Measurements from ENCODE around the gene NTM.

Gene NTM

DNA sequence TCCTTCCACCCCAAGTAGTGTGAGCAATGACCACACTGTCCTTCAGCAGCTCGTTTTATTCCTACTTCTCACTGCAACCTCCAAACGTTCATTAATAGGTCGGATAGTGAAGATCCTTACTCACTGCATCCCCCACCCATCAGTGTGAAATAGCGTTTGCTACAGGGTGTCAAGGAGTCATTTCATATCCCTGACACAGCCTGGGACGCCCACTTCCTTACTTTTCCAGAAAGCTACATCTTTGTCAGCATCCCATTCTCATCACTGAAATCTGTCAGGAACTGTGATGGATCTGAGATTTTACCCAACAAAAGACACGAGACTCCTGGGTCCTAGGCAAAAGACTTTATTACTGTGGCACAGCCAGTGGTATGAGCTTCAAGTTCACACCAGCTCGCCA lies 592.4 kb downstream of the NTM start:
- no peak for FAIRE-seq
- TF ChIP-seq POLR2AphosphoS5 (IDR thresholded peaks at IDR 0.05; ENCODE audit: low read depth, low read length) (no peak), TAF1 (IDR thresholded peaks at IDR 0.05; ENCODE audit: borderline replicate concordance, low read depth, low read length) (no peak), POLR2A (IDR thresholded peaks at IDR 0.05; ENCODE audit: low read depth, low read length) (no peak)
- no peak for DNase-seq (ENCODE audit: insufficient read length)

DNA sequence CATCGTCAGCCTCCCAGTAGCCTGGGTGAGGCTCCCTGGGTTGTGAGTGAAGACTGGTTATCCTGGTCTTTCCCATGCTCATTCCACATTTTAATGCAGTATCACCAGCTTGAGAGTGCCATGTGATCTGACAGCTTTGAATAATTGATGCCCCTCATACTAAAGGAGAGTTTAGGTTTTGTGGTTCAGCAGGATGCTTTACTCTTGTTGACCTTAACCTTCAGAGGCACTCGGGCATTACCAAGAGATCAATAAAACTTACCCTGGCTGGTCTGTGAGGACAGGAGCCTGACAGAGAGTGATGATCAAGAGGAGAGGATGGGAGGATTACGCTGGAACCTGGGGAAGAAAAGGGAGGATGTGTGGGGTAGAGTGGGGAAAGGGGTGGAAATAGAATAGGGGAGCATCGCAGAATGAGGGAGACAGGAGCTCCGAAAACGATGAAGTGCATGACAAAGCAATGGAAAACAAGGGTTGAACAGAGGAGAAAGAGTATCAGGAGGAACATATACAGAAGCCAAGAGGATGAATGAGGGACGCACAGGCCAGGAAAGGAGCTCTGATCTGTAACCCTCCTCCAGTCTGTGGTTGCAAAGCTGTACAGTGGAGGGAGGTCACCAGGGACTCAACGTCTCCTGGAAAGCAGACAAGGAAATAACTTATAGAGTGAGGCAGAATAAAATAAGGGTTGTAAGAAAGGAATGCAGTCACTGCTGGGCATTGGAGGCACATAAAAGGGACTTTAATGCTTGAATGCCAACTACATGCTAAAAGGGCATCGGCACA lies 594.5 kb downstream of the NTM start:
- FAIRE-seq (no peak), DNase-seq (ENCODE audit: insufficient read length) (no peak)
- no peak for TF ChIP-seq POLR2A (IDR thresholded peaks at IDR 0.05; ENCODE audit: low read depth, low read length)
- no peak for TF ChIP-seq POLR2AphosphoS5 (IDR thresholded peaks at IDR 0.05; ENCODE audit: low read depth, low read length)
- no peak for TF ChIP-seq TAF1 (IDR thresholded peaks at IDR 0.05; ENCODE audit: borderline replicate concordance, low read depth, low read length)

DNA sequence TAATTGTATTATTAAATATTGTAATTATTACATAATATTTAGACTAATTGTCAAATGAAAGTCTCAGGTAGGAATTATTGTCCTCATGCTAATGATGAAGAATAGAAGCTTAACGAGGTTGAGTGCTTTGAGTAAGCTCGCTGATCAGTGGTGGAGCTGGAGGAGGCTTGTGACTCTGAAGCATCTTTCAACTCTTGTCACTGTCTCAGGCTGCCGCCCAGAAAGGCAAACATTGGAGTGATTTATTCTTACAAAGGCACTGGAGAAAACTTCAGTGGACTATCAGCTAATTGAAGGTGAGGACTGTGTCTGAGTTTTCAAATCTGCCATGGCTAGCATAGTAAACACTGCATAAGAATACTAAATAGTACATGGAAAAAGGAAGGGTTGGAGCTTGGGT lies 595.1 kb downstream of the NTM start:
- FAIRE-seq (no peak), DNase-seq (ENCODE audit: insufficient read length) (no peak)
- TF ChIP-seq POLR2A (IDR thresholded peaks at IDR 0.05; ENCODE audit: low read depth, low read length) = no peak
- TF ChIP-seq POLR2AphosphoS5 (IDR thresholded peaks at IDR 0.05; ENCODE audit: low read depth, low read length) = no peak
- TF ChIP-seq TAF1 (IDR thresholded peaks at IDR 0.05; ENCODE audit: borderline replicate concordance, low read depth, low read length) = no peak

DNA sequence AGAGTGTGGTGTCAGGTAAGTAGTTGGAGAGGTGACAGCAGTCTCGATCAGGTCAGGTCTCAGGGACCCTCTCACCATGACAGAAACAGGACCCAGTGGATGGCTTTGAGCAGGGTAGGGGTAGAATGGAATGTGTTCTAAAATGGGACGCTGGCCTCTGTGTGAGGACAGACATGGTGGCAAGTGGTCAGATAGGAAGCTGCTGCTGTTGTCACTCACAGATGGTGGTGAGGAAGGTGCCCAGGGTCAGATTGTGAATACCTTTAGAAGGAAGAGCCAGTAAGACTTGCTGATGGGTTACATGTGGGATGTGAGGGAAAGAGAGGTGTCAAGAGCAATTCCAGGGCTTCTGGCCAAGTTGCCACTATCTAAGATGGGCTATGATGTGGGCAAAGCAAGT lies 596.3 kb downstream of the NTM start:
- FAIRE-seq (no peak), DNase-seq (ENCODE audit: insufficient read length) (no peak)
- TF ChIP-seq POLR2A (IDR thresholded peaks at IDR 0.05; ENCODE audit: low read depth, low read length) (no peak), POLR2AphosphoS5 (IDR thresholded peaks at IDR 0.05; ENCODE audit: low read depth, low read length) (no peak), TAF1 (IDR thresholded peaks at IDR 0.05; ENCODE audit: borderline replicate concordance, low read depth, low read length) (no peak)

DNA sequence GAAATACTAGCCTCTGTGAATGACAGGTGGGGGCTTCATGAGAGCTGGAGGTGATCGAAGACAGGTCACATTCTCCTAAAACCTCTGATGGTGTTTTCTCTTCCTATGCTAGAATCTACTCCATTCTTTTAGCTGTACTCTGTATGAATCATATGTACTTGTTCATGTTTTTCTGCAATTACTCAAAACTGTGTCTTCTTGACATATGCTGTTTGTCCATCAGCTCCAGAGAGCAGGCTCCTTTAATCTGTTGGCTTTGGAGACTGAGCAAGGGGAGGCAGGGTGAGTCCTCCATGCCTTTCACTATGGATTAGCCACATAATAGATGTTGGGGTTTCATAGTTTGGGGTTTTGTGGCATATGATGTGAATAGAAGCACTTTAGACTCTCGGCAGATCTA lies 598.8 kb downstream of the NTM start:
- FAIRE-seq (no peak), DNase-seq (ENCODE audit: insufficient read length) (no peak)

DNA sequence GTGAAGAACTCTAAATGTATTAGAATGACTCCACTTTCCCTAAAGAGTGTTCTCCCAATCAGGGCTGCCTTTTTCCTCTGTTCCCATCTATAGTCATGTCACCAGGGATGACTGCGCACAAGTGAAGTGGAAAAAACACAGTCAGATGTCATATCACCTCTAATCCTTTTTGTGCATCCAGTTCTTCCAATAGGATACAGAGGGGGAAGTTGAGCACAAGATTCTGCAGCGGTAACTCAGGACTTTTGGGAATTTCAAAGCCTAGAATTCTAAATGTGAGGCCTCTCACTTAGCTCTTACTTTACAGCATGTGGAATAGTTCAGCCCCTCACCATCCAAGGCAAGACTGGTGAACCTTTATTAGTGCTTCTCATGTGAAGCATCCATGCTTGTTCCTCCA lies 602.6 kb downstream of the NTM start:
- TF ChIP-seq TAF1 (IDR thresholded peaks at IDR 0.05; ENCODE audit: borderline replicate concordance, low read depth, low read length) = no peak
- TF ChIP-seq POLR2AphosphoS5 (IDR thresholded peaks at IDR 0.05; ENCODE audit: low read depth, low read length) = no peak
- no peak for FAIRE-seq
- DNase-seq (ENCODE audit: insufficient read length) = no peak

More for the DNA sequence above, 598.8 kb downstream of the NTM start:
- TF ChIP-seq POLR2A (IDR thresholded peaks at IDR 0.05; ENCODE audit: low read depth, low read length) (no peak), TAF1 (IDR thresholded peaks at IDR 0.05; ENCODE audit: borderline replicate concordance, low read depth, low read length) (no peak), POLR2AphosphoS5 (IDR thresholded peaks at IDR 0.05; ENCODE audit: low read depth, low read length) (no peak)

DNA sequence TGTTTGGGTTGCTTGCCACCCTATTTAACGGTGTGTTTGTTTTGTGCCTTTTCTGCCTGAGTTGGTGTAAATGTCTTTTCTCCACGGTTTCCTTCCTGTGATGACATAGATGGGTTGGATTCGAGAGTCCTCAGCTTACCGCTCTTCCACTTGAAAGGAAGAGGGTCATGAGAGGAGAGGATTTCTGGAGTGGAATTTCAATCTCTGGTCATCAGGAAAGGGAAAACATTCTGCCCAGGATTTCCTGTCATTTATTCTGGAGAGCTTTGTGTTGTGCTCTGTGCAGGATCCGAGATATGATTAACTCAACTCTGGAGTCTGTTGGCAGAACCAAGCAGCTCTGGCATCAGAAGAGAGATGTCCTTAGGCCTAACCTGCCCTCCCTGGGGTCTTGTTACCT lies 605.2 kb downstream of the NTM start:
- TF ChIP-seq POLR2AphosphoS5 (IDR thresholded peaks at IDR 0.05; ENCODE audit: low read depth, low read length) = no peak
- TF ChIP-seq POLR2A (IDR thresholded peaks at IDR 0.05; ENCODE audit: low read depth, low read length) = no peak
- TF ChIP-seq TAF1 (IDR thresholded peaks at IDR 0.05; ENCODE audit: borderline replicate concordance, low read depth, low read length) = no peak
- no peak for FAIRE-seq
- no peak for DNase-seq (ENCODE audit: insufficient read length)

DNA sequence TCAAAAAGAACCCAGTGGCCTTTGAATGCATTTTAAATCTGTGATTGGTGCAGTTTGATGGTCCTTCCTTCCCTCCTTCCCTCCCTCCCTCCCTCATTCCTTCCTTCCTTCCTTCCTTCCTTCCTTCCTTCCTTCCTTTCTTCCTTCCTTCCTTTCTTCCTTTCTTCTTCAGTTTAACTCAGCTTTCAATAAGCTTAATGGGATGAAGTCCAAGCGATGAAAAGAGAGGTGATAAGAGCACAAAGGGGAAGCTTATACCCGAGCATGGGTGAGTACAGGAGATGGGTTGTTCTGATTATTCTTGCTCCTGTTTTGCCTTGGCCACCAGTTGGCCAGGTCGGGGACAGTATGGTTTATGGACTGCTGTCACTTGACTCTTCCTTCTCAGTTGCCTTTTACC lies 605.6 kb downstream of the NTM start:
- DNase-seq (ENCODE audit: insufficient read length) = no peak

DNA sequence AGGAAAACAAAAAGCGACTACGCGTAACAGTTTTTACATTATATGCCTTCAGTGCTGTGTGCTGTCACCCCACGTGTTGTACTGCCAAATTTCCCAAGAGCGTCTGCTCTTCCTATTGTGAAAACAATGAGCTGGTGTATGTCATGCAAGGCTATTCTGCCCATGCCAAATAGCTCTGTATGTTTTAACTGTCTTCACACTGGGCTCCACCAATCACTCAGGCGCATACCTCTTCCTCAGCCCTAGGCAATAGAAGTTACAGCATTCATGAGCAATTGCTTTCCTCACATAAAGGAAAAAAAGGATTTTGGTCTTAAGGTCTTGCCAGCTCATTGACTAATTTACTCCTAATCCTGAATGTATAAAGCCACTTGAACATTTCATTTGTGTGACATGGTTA lies 606.8 kb downstream of the NTM start:
- TF ChIP-seq POLR2A (IDR thresholded peaks at IDR 0.05; ENCODE audit: low read depth, low read length) (no peak), POLR2AphosphoS5 (IDR thresholded peaks at IDR 0.05; ENCODE audit: low read depth, low read length) (no peak), TAF1 (IDR thresholded peaks at IDR 0.05; ENCODE audit: borderline replicate concordance, low read depth, low read length) (no peak)
- FAIRE-seq = no peak
- DNase-seq (ENCODE audit: insufficient read length) = no peak

More for the DNA sequence above, 605.6 kb downstream of the NTM start:
- FAIRE-seq = no peak
- TF ChIP-seq POLR2AphosphoS5 (IDR thresholded peaks at IDR 0.05; ENCODE audit: low read depth, low read length) (no peak), POLR2A (IDR thresholded peaks at IDR 0.05; ENCODE audit: low read depth, low read length) (no peak), TAF1 (IDR thresholded peaks at IDR 0.05; ENCODE audit: borderline replicate concordance, low read depth, low read length) (no peak)

DNA sequence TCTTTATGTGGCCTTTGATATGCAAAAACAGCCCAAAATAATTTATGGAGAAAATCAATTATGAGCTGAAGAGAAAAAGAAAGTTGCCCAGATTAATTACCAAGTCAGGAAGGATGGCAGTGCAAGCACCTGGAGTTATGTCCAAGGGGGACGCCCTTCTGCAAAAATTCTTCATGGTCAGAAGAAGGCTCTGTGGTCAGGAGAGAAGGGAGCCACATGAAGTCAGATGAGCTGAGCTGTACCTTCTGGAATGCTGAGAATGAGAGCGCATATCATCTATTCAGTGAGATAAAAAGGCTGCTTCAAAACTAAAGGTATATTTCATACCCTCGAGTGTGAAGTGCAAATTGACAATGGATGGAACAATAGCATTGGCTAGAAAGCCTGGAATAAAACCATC lies 607.4 kb downstream of the NTM start:
- FAIRE-seq (no peak), DNase-seq (ENCODE audit: insufficient read length) (no peak)
- TF ChIP-seq TAF1 (IDR thresholded peaks at IDR 0.05; ENCODE audit: borderline replicate concordance, low read depth, low read length) (no peak), POLR2AphosphoS5 (IDR thresholded peaks at IDR 0.05; ENCODE audit: low read depth, low read length) (no peak), POLR2A (IDR thresholded peaks at IDR 0.05; ENCODE audit: low read depth, low read length) (no peak)

DNA sequence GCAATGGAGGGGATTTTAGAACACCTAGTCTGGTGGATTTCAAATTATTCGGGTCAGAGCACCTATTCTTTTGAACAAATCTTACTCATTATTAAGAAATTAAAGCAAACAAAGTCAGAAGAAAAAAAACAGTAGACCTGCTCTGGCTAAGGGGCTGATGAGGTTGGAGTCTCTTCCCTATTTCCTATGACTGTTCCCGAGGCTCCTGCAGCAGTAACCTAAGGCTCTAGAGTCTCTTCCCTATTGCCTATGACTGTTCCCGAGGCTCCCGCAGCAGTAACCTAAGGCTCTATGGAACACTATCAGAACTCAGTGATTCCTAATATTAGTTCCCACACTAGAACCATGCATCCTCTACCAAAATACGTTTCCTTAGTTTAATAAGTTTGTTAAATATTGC lies 607.9 kb downstream of the NTM start:
- TF ChIP-seq POLR2A (IDR thresholded peaks at IDR 0.05; ENCODE audit: low read depth, low read length) = no peak
- no peak for TF ChIP-seq POLR2AphosphoS5 (IDR thresholded peaks at IDR 0.05; ENCODE audit: low read depth, low read length)
- no peak for TF ChIP-seq TAF1 (IDR thresholded peaks at IDR 0.05; ENCODE audit: borderline replicate concordance, low read depth, low read length)
- FAIRE-seq (no peak), DNase-seq (ENCODE audit: insufficient read length) (no peak)

DNA sequence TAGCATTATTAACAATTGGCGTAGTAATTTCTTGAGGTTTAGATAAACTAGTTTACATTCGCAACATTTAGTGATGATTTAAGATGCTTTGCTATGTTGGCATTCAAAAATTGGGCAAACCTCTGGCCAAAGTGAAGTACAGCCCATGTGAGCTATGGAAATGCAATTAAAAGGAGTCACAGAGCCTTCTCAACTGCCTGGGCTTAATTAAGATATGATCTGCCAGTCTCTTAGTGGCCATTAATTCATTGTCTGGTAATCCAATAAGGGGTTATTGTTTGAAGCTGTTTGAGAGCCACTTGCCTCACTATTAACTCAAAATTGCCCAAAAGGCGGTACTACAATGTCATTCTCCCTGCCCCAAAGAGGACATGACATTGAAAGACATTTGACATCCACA lies 608.9 kb downstream of the NTM start:
- DNase-seq (ENCODE audit: insufficient read length) = no peak
- TF ChIP-seq POLR2AphosphoS5 (IDR thresholded peaks at IDR 0.05; ENCODE audit: low read depth, low read length) = no peak
- TF ChIP-seq TAF1 (IDR thresholded peaks at IDR 0.05; ENCODE audit: borderline replicate concordance, low read depth, low read length) = no peak
- no peak for TF ChIP-seq POLR2A (IDR thresholded peaks at IDR 0.05; ENCODE audit: low read depth, low read length)
- no peak for FAIRE-seq

All from GM12892 (cell line).